Peyer's patch (tissue), 4 donors: ENCODE results near the gene ASCL5.

Experiments
- CTCF ChIP-seq, 6 experiments: fragments of 450-650 bp in 4 of 6; fragments of 200-600 bp in 2 of 6; sonication (generic) in 1 of 6; IDR thresholded peaks; one replicate each; pipeline ENCODE4 v1.5.1; 2017 to 2019; ENCODE audit warnings: antibody characterized with exemption in 6 of 6, mild to moderate bottlenecking in 3 of 6, moderate library complexity in 1 of 6
- POLR2A ChIP-seq, 2 donors: fragments of 450-650 bp; IDR thresholded peaks; one replicate each; pipeline ENCODE4 v1.5.1; 2017; ENCODE audit warnings: antibody characterized with exemption in 2 of 2, mild to moderate bottlenecking in 2 of 2, moderate library complexity in 2 of 2

DNA sequence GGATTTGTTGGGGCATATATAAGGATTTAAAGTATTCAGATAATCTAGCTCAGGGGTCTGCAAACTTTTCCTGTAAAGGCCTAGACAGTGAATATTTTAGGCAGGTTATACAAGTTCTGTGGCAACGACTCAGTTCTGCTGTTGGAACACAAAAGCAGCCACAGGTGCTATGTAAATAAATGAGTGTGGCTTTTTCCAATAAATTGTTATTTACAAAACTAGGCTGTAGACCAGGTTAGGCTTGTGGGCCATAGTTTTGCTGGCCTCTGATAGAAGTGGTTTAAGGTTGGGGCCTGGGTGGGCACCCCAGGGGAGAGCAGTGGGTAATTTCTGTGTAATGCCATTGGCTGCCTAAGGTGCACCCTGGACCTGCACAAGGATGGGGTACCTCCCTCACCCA lies 46.8 kb upstream of the ASCL5 start:
- TF ChIP-seq CTCF (IDR thresholded peaks at IDR 0.05) (no peak), POLR2A (IDR thresholded peaks at IDR 0.05) (no peak)
